Uterine smooth muscle cell (primary cell): ENCODE data around the gene RIMBP3C. TPM values are rescaled to one million over a fixed set of nuclear protein-coding genes. Genes with fewer than 3 reads are reported as not detected.

ENCODE experiments used
- total RNA-seq: library from RNA; depleted of rRNA; stranded (reverse); fragments of >200 nt; gene quantifications from 2 replicates; pipeline ENCODE4 v1.2.3, GENCODE V29; 2014

The RIMBP3C gene, protein sequence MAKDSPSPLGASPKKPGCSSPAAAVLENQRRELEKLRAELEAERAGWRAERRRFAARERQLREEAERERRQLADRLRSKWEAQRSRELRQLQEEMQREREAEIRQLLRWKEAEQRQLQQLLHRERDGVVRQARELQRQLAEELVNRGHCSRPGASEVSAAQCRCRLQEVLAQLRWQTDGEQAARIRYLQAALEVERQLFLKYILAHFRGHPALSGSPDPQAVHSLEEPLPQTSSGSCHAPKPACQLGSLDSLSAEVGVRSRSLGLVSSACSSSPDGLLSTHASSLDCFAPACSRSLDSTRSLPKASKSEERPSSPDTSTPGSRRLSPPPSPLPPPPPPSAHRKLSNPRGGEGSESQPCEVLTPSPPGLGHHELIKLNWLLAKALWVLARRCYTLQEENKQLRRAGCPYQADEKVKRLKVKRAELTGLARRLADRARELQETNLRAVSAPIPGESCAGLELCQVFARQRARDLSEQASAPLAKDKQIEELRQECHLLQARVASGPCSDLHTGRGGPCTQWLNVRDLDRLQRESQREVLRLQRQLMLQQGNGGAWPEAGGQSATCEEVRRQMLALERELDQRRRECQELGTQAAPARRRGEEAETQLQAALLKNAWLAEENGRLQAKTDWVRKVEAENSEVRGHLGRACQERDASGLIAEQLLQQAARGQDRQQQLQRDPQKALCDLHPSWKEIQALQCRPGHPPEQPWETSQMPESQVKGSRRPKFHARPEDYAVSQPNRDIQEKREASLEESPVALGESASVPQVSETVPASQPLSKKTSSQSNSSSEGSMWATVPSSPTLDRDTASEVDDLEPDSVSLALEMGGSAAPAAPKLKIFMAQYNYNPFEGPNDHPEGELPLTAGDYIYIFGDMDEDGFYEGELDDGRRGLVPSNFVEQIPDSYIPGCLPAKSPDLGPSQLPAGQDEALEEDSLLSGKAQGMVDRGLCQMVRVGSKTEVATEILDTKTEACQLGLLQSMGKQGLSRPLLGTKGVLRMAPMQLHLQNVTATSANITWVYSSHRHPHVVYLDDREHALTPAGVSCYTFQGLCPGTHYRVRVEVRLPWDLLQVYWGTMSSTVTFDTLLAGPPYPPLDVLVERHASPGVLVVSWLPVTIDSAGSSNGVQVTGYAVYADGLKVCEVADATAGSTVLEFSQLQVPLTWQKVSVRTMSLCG (N-terminal part only)
- 0.11 and 0.25 TPM in 2 replicates for total RNA-seq

DNA sequence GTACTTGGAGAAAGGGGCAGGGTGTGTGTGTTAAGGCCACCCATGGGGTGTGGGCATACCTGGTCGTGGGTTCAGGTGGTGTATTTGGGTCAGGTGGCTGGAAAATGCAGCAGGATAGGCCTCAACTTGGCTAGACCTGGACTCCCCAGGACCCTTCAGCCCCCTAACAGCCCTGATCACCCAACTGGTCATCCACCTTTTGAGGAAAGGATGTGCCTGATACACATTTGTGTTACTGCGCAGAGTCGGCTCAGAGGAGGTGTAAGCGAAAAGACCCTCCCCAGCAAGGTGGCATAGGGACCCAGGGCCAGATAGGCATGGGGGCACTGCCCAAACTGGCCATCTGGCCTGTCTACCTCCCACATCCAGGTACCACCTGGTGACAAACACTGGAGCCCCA lies at the start of gene RIMBP3C:
Gene RIMBP3C, minus strand, starts transcription at position 101 of the 400 bp plus-strand sequence. CDS start 485 bp downstream, outside the sequence.

DNA sequence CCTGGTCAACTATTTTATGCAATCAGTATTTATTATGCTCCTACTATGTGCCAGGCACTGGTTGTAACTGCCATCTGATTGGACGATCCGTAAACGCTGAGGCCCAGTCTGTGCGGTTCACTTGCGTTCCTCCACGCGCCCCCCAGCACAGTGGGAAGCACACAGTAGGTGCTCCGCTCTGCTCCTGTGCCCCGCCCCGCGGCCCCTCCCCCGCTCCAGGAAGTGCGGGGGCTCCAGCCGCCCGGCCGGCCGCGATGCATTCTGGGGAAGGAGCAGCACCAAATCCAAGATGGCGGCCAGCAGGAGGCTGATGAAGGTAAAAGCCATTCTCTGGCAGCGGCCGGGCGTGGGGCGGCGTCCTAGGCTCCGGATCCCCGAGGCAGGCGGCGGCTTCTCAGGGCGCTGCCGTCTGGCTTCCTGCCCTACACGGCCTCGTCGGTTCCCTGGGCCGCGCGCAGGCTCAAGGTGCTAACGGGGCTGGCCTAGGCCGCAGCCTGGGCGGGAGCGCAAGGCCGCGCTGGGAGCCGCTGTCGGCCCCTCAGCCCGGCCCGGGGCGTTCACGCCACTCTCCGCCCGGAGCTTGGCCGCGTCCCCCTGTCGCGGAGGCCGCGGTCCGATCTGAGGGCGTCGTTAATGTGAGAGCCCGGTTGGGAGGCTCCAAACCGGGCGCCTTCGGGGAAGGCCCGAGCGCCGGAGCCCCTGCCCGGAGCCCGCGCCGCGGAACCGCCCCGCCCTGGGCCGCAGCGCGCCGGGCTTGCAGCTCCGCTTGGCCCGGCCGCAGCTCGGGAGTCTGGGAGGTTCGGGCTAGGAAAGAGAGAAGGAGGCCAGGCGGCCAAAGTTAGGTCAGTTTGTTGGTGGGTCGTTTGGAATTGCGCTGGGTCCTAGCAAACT lies 16.4 kb upstream of the RIMBP3C start, which contains the start of gene UBE2L3:
Gene UBE2L3, plus strand, starts transcription at position 259 of the 891 bp plus-strand sequence. Its CDS starts 31 bp downstream, at position 290.

Other genes with a start within 250 kb of the RIMBP3C start
- 0.11 TPM in 1 of 2 replicates, not detected in the other for gene RIMBP3B, start 167.7 kb downstream of the RIMBP3C start, total RNA-seq
- 2.4 and 2.7 TPM in 2 replicates for gene HIC2, start 134.1 kb downstream of the RIMBP3C start, total RNA-seq
- 0.66 and 1.5 TPM in 2 replicates for gene TMEM191C, start 84.1 kb downstream of the RIMBP3C start, total RNA-seq
- 23.6 and 36.6 TPM in 2 replicates for gene UBE2L3, start 16.3 kb upstream of the RIMBP3C start, total RNA-seq
- 15.3 and 22.0 TPM in 2 replicates for gene YDJC, start 78.6 kb upstream of the RIMBP3C start, total RNA-seq
- gene CCDC116, start 81.3 kb upstream of the RIMBP3C start, total RNA-seq = 0.22 and 0.25 TPM in 2 replicates
- 54.5 and 107 TPM in 2 replicates for gene SDF2L1, start 90.8 kb upstream of the RIMBP3C start, total RNA-seq
- gene PPIL2, start 114.6 kb upstream of the RIMBP3C start, total RNA-seq = 21.6 and 31.8 TPM in 2 replicates
- 0.22 and 0.50 TPM in 2 replicates for gene YPEL1, start 184.3 kb upstream of the RIMBP3C start, total RNA-seq